ENCODE data around the gene IMMP2L.

DNA sequence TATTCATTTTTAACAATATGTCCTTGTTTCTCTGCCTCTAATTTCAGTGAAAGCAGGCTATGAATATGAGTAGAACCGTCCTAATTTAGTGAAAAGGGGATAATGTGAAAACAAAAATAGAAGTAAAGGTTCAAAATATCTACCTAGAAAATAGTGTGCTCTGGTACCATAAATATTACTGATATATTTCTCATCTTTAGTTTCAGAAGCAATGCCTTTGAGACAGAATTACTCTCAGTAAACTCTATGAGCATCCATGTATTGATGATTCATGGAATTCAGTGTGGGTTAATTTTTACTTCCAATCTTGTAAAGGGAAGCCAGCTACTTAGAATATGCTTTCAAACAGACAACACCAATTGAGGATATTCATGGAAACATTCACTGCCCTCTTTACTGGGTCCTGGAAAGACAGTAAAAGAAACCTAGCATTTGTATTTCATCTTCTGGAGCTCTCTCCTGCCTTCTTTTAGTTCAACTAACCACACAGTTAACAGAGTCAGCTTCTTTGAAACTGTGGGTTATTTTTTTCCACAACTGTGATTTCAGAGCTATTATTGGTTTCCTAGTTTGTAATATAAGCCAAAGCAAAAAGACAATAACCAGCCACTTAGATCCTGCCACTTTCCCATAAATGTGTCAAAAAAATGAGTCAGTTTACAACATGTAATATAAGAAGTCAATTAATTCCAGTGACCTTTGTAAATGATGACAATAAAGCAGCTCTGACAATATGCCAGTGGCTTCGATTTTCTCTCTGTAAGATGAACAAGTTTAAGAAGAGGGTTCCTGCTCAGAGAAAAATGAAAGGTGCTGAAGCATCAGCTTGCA lies 469.7 kb downstream of the IMMP2L start:
- TF ChIP-seq FOXS1 (CRISPR knock-in tag; IDR thresholded peaks at IDR 0.05) (no peak), ZFP36 (IDR thresholded peaks at IDR 0.05; ENCODE audit: borderline replicate concordance, partially characterized antibody) (no peak), CHD4 (IDR thresholded peaks at IDR 0.05; ENCODE audit: borderline replicate concordance) (no peak), POLR2A (IDR thresholded peaks at IDR 0.05; ENCODE audit: low read length) (no peak), NPAS2 (CRISPR knock-in tag; IDR thresholded peaks at IDR 0.05; ENCODE audit: borderline replicate concordance) (no peak), CEBPB (IDR thresholded peaks at IDR 0.05) (no peak), PHF8 (IDR thresholded peaks at IDR 0.05; ENCODE audit: borderline replicate concordance, low read depth) (no peak), HDAC2 (IDR thresholded peaks at IDR 0.05) (no peak), RCOR1 (IDR thresholded peaks at IDR 0.05; ENCODE audit: low read depth, low read length) (no peak), HOXA7 (CRISPR knock-in tag; IDR thresholded peaks at IDR 0.05) (no peak)
- TF ChIP-seq, protein P1, sequence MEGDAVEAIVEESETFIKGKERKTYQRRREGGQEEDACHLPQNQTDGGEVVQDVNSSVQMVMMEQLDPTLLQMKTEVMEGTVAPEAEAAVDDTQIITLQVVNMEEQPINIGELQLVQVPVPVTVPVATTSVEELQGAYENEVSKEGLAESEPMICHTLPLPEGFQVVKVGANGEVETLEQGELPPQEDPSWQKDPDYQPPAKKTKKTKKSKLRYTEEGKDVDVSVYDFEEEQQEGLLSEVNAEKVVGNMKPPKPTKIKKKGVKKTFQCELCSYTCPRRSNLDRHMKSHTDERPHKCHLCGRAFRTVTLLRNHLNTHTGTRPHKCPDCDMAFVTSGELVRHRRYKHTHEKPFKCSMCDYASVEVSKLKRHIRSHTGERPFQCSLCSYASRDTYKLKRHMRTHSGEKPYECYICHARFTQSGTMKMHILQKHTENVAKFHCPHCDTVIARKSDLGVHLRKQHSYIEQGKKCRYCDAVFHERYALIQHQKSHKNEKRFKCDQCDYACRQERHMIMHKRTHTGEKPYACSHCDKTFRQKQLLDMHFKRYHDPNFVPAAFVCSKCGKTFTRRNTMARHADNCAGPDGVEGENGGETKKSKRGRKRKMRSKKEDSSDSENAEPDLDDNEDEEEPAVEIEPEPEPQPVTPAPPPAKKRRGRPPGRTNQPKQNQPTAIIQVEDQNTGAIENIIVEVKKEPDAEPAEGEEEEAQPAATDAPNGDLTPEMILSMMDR (IDR thresholded peaks at IDR 0.05), result no peak

Measured in A549 (cell line).